PC-3 (cell line): ENCODE measurements around the gene ETFB.

Source experiments
- EZH2phosphoT487 ChIP-seq: fragments of 300-600 bp; sonication (generic); IDR thresholded peaks from 2 replicates; pipeline ENCODE4 v1.6.1; 2018; ENCODE audit warnings: mild to moderate bottlenecking, antibody characterized with exemption, low read length, borderline replicate concordance
- TF ChIP-seq, protein P1 (sequence below): fragments of 300-600 bp; sonication (generic); conservative IDR thresholded peaks from 2 replicates; pipeline ENCODE4 v1.5.1; 2017; ENCODE audit warnings: antibody characterized with exemption, low read depth, mild to moderate bottlenecking, low read length

DNA sequence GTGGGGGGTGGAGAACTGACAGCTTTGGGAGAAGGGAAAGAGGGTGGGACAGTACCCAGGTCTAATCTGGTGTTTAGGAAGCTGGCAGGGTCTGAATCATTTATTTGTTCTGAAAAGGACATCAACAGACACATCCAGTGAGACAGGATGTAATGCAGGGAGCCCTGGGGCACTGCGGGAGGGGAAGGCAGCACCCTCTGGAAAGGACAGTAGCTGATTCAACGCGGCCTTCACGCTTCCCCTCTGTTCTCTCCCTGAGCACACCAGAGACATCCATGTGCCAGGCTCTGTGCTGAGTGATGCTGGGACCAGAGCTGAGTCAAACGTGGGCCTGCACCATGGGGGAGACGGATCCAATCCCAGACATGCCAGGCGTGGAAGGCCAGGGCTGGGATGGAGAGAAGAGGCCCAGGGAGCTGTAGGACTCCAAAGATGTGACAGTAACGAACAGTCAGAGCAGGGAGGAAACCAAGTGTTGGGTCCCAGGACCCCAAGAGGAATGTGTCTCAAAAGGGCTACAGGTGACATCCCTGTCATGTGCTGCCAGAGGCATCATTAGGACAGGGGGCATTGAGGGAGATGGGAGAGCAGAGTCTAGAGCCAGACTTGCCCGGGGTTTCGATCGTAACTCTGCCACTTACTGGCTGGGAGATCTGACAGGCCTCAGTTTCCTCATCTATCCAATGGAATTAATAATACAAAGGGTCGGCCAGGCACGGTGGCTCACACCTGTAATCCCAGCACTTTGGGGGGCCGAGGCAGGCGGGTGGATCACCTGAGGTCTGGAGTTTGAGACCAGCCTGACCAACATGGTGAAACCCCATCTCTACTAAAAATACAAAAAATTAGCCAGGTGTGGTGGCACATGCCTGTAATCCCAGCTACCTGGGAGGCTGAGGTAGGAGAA, 1.7 kb downstream of the ETFB start:
- TF ChIP-seq, protein P1, sequence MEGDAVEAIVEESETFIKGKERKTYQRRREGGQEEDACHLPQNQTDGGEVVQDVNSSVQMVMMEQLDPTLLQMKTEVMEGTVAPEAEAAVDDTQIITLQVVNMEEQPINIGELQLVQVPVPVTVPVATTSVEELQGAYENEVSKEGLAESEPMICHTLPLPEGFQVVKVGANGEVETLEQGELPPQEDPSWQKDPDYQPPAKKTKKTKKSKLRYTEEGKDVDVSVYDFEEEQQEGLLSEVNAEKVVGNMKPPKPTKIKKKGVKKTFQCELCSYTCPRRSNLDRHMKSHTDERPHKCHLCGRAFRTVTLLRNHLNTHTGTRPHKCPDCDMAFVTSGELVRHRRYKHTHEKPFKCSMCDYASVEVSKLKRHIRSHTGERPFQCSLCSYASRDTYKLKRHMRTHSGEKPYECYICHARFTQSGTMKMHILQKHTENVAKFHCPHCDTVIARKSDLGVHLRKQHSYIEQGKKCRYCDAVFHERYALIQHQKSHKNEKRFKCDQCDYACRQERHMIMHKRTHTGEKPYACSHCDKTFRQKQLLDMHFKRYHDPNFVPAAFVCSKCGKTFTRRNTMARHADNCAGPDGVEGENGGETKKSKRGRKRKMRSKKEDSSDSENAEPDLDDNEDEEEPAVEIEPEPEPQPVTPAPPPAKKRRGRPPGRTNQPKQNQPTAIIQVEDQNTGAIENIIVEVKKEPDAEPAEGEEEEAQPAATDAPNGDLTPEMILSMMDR, result no peak
- no peak for TF ChIP-seq EZH2phosphoT487
